Regular cardiac myocyte (primary cell): Measurements from ENCODE around the gene VIM. TPM values are rescaled to one million over a fixed set of nuclear protein-coding genes. Genes with fewer than 3 reads are reported as not detected.

Experiments
- total RNA-seq: library from RNA; depleted of rRNA; stranded (reverse); fragments of >200 nt; gene quantifications from 2 replicates; pipeline ENCODE4 v1.2.3, GENCODE V29; 2014

VIM gene
- 3,041 and 5,198 TPM in 2 replicates for total RNA-seq

GRCh38 chr10:17228091-17229015 lies at the start of gene VIM:
VIM (plus strand) TSS chr10:17228241; CDS start chr10:17229423, 1,182 bp downstream.

GRCh38 chr10:17200912-17201793 lies 26.9 kb upstream of the VIM start, which contains the start of gene TRDMT1:
TRDMT1 (minus strand) TSS chr10:17201672; CDS start chr10:17201634, 38 bp downstream.

Other genes with a start within 250 kb of the VIM start
- 0.56 and 0.77 TPM in 2 replicates for gene CUBN, start 98.4 kb upstream of the VIM start, total RNA-seq
- 4.2 and 5.6 TPM in 2 replicates for gene TRDMT1, start 26.6 kb upstream of the VIM start, total RNA-seq
- under 0.01 TPM in 1 of 2 replicates, not detected in the other for gene ST8SIA6, start 226.4 kb downstream of the VIM start, total RNA-seq